HG02623 (cell line): ENCODE measurements around the gene FNDC3A.

Experiments
- ATAC-seq: cut with Tn5 transposase; IDR thresholded peaks from one replicate; pipeline ENCODE4 v1.9.1; 2021; ENCODE audit warnings: moderate library complexity; ENCODE audit not compliant: unreplicated experiment

The FNDC3A gene

GRCh38 chr13:49247643-49248621, 272.2 kb downstream of the FNDC3A start, which contains the start of gene CDADC1:
Gene CDADC1 (plus strand): TSS chr13:49247925. CDS start chr13:49248038, 113 bp downstream.
- ATAC-seq: peak; percentile 95

GRCh38 chr13:49248622-49249002, 272.9 kb downstream of the FNDC3A start:
- ATAC-seq: no peak

GRCh38 chr13:49251326-49251725, 275.6 kb downstream of the FNDC3A start:
- no peak for ATAC-seq

GRCh38 chr13:49253310-49253709, 277.6 kb downstream of the FNDC3A start:
- no peak for ATAC-seq

GRCh38 chr13:49254007-49254406, 278.3 kb downstream of the FNDC3A start:
- ATAC-seq: no peak

- no peak for ATAC-seq
Measured at GRCh38 chr13:49256841-49257240, 281.1 kb downstream of the FNDC3A start.

GRCh38 chr13:49258089-49258796, 282.5 kb downstream of the FNDC3A start:
- no peak for ATAC-seq
